Ishikawa (cell line): ENCODE measurements around the gene MORC4.

ENCODE experiments used
- CEBPB ChIP-seq: IDR thresholded peaks from 2 replicates; pipeline ENCODE4 v1.6.1; 2012
- CREB1 ChIP-seq: IDR thresholded peaks from 2 replicates; pipeline ENCODE4 v1.6.1; 2012; ENCODE audit warnings: low read depth
- EGR1 ChIP-seq: IDR thresholded peaks from 2 replicates; pipeline ENCODE4 v1.6.1; 2012
- EP300 ChIP-seq: IDR thresholded peaks from 2 replicates; pipeline ENCODE4 v1.6.1; 2012; ENCODE audit warnings: borderline replicate concordance
- NFIC ChIP-seq: IDR thresholded peaks from 2 replicates; pipeline ENCODE4 v1.6.1; 2012
- RAD21 ChIP-seq: IDR thresholded peaks from 2 replicates; pipeline ENCODE4 v1.6.1; 2012; ENCODE audit warnings: low read depth
- REST ChIP-seq: IDR thresholded peaks from 2 replicates; pipeline ENCODE4 v1.6.1; 2012; ENCODE audit warnings: low read depth, mild to moderate bottlenecking
- TCF12 ChIP-seq: IDR thresholded peaks from 2 replicates; pipeline ENCODE4 v1.6.1; 2012; ENCODE audit warnings: low read depth
- TEAD4 ChIP-seq: IDR thresholded peaks from 2 replicates; pipeline ENCODE4 v1.6.1; 2012
- YY1 ChIP-seq: IDR thresholded peaks from 2 replicates; pipeline ENCODE4 v1.6.1; 2012; ENCODE audit warnings: low read depth
- TF ChIP-seq, protein P1 (sequence below): IDR thresholded peaks from 2 replicates; pipeline ENCODE4 v1.6.1; 2012
- TF ChIP-seq, protein P2 (sequence below): IDR thresholded peaks from 2 replicates; pipeline ENCODE4 v1.6.1; 2012

DNA sequence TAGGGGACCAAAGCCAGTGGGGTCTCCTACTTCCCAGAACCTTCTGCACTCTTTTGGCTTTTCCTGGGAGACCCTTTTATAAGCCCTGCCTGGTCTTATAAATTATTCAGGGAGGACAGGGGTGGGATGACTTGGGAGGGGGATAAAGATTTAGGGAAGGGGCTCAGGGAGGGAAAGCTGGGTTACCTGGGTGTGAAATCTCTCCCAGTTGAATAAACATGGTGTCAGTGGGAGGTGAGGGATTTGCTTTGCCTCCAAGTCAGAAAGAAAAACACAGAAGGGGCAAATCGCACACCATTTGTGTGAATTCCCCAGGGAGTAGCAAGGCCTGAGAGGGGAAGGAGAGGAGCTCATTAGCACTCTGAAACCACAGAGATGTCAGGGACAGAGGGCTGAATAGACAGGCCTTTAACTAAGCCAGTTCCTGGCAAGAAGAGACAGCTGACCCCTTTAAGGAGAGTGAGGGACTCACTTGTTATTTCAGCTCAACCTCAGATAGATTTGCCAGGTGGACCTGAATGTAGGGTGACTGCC, 96.7 kb downstream of the MORC4 start, which contains the start of gene RIPPLY1:
- TF ChIP-seq EP300 (no peak), RAD21 (no peak), YY1 (no peak), CREB1 (no peak), REST (no peak), NFIC (no peak), TCF12 (no peak), EGR1 (no peak), CEBPB (no peak), TEAD4 (no peak)
- TF ChIP-seq, protein P1, sequence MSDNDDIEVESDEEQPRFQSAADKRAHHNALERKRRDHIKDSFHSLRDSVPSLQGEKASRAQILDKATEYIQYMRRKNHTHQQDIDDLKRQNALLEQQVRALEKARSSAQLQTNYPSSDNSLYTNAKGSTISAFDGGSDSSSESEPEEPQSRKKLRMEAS: no peak
- TF ChIP-seq, protein P2, sequence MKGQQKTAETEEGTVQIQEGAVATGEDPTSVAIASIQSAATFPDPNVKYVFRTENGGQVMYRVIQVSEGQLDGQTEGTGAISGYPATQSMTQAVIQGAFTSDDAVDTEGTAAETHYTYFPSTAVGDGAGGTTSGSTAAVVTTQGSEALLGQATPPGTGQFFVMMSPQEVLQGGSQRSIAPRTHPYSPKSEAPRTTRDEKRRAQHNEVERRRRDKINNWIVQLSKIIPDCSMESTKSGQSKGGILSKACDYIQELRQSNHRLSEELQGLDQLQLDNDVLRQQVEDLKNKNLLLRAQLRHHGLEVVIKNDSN: no peak
